ENCODE data around the gene ZBTB7B. TPM values are rescaled to one million over a fixed set of nuclear protein-coding genes. Genes with fewer than 3 reads are reported as not detected.

Gene ZBTB7B
- total RNA-seq, 2 experiments from 2014 or later = 58.1 to 74.8 TPM

DNA sequence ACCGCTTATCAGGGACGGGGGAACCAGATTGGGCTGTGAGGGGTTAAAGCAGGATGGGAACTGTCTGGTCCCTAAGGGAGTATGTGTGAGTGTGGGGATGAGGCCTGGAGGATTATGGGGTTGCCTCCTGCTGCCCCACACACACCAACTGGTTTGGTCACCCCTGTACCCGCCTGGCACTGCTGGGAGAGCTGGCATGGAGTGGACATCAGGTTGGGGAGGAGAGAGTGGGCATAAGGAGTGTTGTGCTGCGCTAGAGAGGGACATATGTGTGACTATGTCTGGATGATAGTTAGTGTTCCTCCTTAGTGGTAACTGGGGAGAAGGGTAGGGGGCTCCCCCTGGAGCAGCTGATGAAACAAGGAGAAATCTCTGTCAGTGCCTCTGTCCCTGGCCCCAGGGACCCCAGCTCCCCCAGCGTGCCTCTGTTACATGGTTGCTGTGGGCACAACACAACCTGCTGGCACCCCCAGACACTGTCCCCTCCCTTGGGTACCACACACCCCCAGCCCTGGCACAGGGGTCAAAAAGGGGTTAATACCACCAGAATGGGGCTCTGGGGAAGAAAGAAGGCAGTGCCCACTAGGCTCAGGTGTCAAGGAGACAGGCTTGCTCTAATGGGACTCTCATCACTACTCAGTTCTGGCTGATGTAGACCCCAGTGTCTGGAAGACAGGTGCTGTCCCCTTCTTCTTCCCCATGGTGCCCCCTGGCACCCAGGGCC is 1.9 kb downstream of the ZBTB7B start:
- CTCF ChIA-PET = interaction anchor here (0.8 to 13.5 kb wide), 6 partner anchors 11 to 61 kb away, joined by 3 to 212 read pairs (median 3); partner anchors contain the start of genes ADAM15, CKS1B and FLAD1
- ATAC-seq = no peak
- H3K4me3 Mint-ChIP-seq = peak overlapping the region; percentile 98
- peaks cover 4% of the 10 kb centered on the region for H3K36me3 Mint-ChIP-seq
- H3K4me1 Mint-ChIP-seq = peaks cover 52% of the 10 kb centered on the region
- DNase-seq = no peak
- H3K27ac Mint-ChIP-seq = peak overlapping the region; percentile 84
- H3K27me3 Mint-ChIP-seq = no peaks in the 10 kb centered on the region
- H3K9me3 Mint-ChIP-seq (ENCODE audit: low read depth) = no peaks in the 10 kb centered on the region

- peaks cover 7% of the 10 kb centered on the region for H3K36me3 Mint-ChIP-seq
Measured at GRCh38 chr1:155005076-155006011, 2.7 kb downstream of the ZBTB7B start.

GRCh38 chr1:155006601-155007101 is 4.0 kb downstream of the ZBTB7B start:
- peak overlapping the region; percentile 95 for H3K27ac Mint-ChIP-seq
- CTCF ChIA-PET = interaction anchor here (0.7 to 18.7 kb wide), 5 partner anchors 12 to 79 kb away, joined by 3 to 328 read pairs (median 4); partner anchors contain the start of genes ADAM15, EFNA4 and PMVK
- peaks cover 11% of the 10 kb centered on the region for H3K36me3 Mint-ChIP-seq
- peak; percentile 65 for DNase-seq
- H3K9me3 Mint-ChIP-seq (ENCODE audit: low read depth) = no peaks in the 10 kb centered on the region
- ATAC-seq = peak; percentile 41
- H3K27me3 Mint-ChIP-seq = no peaks in the 10 kb centered on the region
- H3K4me3 Mint-ChIP-seq = peak overlapping the region; percentile 54
- peaks cover 62% of the 10 kb centered on the region for H3K4me1 Mint-ChIP-seq

More at GRCh38 chr1:155005076-155006011, 2.7 kb downstream of the ZBTB7B start:
- CTCF ChIA-PET = interaction anchor here (1.1 to 18.7 kb wide), 7 partner anchors 10 to 80 kb away, joined by 3 to 328 read pairs (median 9); partner anchors contain the start of genes ADAM15, EFNA4 and FLAD1
- no peaks in the 10 kb centered on the region for H3K27me3 Mint-ChIP-seq
- no peaks in the 10 kb centered on the region for H3K9me3 Mint-ChIP-seq (ENCODE audit: low read depth)
- no peak for DNase-seq
- peaks cover 52% of the 10 kb centered on the region for H3K4me1 Mint-ChIP-seq
- peak overlapping the region; percentile 32 for H3K4me3 Mint-ChIP-seq
- no peak for ATAC-seq
- H3K27ac Mint-ChIP-seq = peak overlapping the region; percentile 95

DNA sequence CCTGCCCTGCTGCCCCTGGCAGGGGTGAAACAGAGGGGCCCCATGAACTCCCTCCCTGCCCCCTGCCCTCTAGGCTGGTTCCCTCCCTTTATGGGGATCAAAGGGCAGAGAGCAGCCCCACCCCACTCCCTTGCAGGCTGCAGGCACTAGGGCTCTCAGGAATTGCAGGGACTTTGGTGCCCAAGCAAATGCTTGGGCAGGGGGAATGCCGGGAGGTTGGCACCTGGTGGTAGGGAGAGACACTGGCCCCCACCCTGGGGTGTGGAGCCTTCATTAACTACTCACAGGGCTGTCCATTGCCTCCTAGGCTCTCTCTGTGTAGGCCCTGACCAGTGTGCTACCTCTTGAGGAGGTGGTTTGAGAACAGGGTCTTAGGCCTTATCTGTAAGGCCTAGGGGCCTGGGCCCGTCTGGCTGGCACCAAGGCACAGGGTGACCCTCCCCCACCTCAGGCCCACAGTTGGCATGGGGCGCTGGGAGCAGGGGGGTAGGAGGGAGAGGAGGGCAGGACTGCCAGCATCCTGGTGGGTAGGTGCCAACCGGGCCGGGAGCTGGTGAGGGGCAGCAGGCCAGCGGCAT is 4.7 kb downstream of the ZBTB7B start:
- DNase-seq = no peak
- Mint-ChIP-seq H3K36me3 (peaks cover 11% of the 10 kb centered on the region), H3K4me1 (peaks cover 68% of the 10 kb centered on the region), H3K4me3 (no peak overlapping the region), H3K9me3 (ENCODE audit: low read depth) (no peaks in the 10 kb centered on the region), H3K27ac (peak overlapping the region; percentile 95), H3K27me3 (no peaks in the 10 kb centered on the region)
- CTCF ChIA-PET = interaction anchor here (0.7 to 18.7 kb wide), 9 partner anchors 8 to 78 kb away, joined by 3 to 328 read pairs (median 4); partner anchors contain the start of genes ADAM15, EFNA4, PBXIP1 and PMVK
- no peak for ATAC-seq

- H3K27me3 Mint-ChIP-seq = no peaks in the 10 kb centered on the region
- H3K27ac Mint-ChIP-seq = peak overlapping the region; percentile 11
- no peak for ATAC-seq
- H3K36me3 Mint-ChIP-seq = peaks cover 11% of the 10 kb centered on the region
- no peak overlapping the region for H3K4me3 Mint-ChIP-seq
- no peak for DNase-seq
- CTCF ChIA-PET = interaction anchor here (0.6 to 18.7 kb wide), 8 partner anchors 9 to 248 kb away, joined by 3 to 328 read pairs (median 4); partner anchors contain the start of genes ADAM15, EFNA4 and PBXIP1
- peaks cover 77% of the 10 kb centered on the region for H3K4me1 Mint-ChIP-seq
- H3K9me3 Mint-ChIP-seq (ENCODE audit: low read depth) = no peaks in the 10 kb centered on the region
Measured at GRCh38 chr1:155008015-155008941, 5.7 kb downstream of the ZBTB7B start.

GRCh38 chr1:155009221-155009711 is 6.7 kb downstream of the ZBTB7B start:
- Mint-ChIP-seq H3K4me1 (peaks cover 81% of the 10 kb centered on the region), H3K4me3 (peak overlapping the region; percentile 67), H3K27ac (peak overlapping the region; percentile 87), H3K27me3 (no peaks in the 10 kb centered on the region), H3K36me3 (peaks cover 10% of the 10 kb centered on the region), H3K9me3 (ENCODE audit: low read depth) (no peaks in the 10 kb centered on the region)
- DNase-seq (no peak), ATAC-seq (no peak)
- CTCF ChIA-PET = interaction anchor here (1.7 to 18.7 kb wide), 4 partner anchors 9 to 43 kb away, joined by 9 to 328 read pairs (median 146); partner anchors contain the start of genes ADAM15, EFNA4, LENEP and ZBTB7B

DNA sequence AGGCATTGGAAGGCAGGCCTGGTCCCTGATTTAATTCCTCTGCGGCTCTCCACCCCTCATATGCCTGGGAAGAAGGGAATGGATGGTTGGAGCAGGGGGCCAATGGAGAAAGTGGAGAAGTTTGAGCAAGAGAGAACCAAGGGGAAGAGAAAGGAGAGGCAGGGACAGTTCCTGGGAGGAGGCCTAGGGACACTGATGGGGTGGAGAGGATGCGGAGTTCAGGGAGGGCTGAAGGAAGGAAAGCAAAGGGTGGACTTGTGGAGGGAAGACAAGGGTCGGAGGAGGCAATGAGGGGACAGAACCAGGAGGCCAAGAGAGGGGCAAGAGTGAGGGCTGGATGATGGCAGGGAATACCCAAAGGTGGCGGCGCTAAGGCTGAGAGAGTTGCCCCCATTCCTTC is 7.1 kb downstream of the ZBTB7B start:
- Mint-ChIP-seq H3K4me3 (peak overlapping the region; percentile 67), H3K9me3 (ENCODE audit: low read depth) (no peaks in the 10 kb centered on the region), H3K27ac (peak overlapping the region; percentile 87), H3K36me3 (peaks cover 10% of the 10 kb centered on the region), H3K4me1 (peaks cover 77% of the 10 kb centered on the region), H3K27me3 (no peaks in the 10 kb centered on the region)
- ATAC-seq (no peak), DNase-seq (no peak)
- CTCF ChIA-PET = interaction anchor here (1.0 to 18.7 kb wide), 4 partner anchors 9 to 54 kb away, joined by 3 to 328 read pairs (median 146); partner anchors contain the start of genes ADAM15, EFNA4, LENEP and PBXIP1

GRCh38 chr1:155010211-155010918 is 7.8 kb downstream of the ZBTB7B start:
- Mint-ChIP-seq H3K4me1 (peaks cover 73% of the 10 kb centered on the region), H3K9me3 (ENCODE audit: low read depth) (no peaks in the 10 kb centered on the region), H3K27ac (peak overlapping the region; percentile 87), H3K4me3 (peak overlapping the region; percentile 67), H3K36me3 (peaks cover 10% of the 10 kb centered on the region), H3K27me3 (no peaks in the 10 kb centered on the region)
- no peak for DNase-seq
- no peak for ATAC-seq
- CTCF ChIA-PET = interaction anchor here (0.7 to 18.7 kb wide), 6 partner anchors 8 to 451 kb away, joined by 3 to 328 read pairs (median 42); partner anchors contain the start of genes ADAM15, EFNA4, LENEP and PBXIP1

- Mint-ChIP-seq H3K4me3 (no peak overlapping the region), H3K27ac (peak overlapping the region; percentile 87), H3K4me1 (peaks cover 71% of the 10 kb centered on the region), H3K27me3 (no peaks in the 10 kb centered on the region), H3K9me3 (ENCODE audit: low read depth) (no peaks in the 10 kb centered on the region), H3K36me3 (peaks cover 13% of the 10 kb centered on the region)
- CTCF ChIA-PET = interaction anchor here (5.6 to 18.7 kb wide), 3 partner anchors 8 to 42 kb away, joined by 80 to 328 read pairs (median 212); partner anchors contain the start of genes ADAM15, EFNA4, LENEP and ZBTB7B
- no peak for ATAC-seq
- no peak for DNase-seq
Measured at GRCh38 chr1:155011004-155011416, 8.4 kb downstream of the ZBTB7B start.

GRCh38 chr1:155011437-155012025 is 8.9 kb downstream of the ZBTB7B start:
- ATAC-seq (no peak), DNase-seq (no peak)
- Mint-ChIP-seq H3K4me3 (no peak overlapping the region), H3K27me3 (no peaks in the 10 kb centered on the region), H3K4me1 (peaks cover 71% of the 10 kb centered on the region), H3K27ac (peak overlapping the region; percentile 46), H3K36me3 (peaks cover 16% of the 10 kb centered on the region), H3K9me3 (ENCODE audit: low read depth) (no peaks in the 10 kb centered on the region)
- CTCF ChIA-PET = interaction anchor here (11.9 to 18.7 kb wide), 2 partner anchors 13 to 41 kb away, joined by 212 to 328 read pairs; partner anchors contain the start of genes ADAM15, EFNA4, LENEP and ZBTB7B

All from activated CD8-positive, alpha-beta memory T cell treated with anti-CD3 and anti-CD28 coated beads, Interleukin-2, amount 10 ng/mL, durations not matched to agents 7 days and 5 days (primary cell).